Retinal pigment epithelial cell (primary cell): ENCODE results near the gene ADCYAP1R1.

Experiments
- DNase-seq: peaks from one replicate; pipeline ENCODE4 v3.0.0-alpha.2; 2010; ENCODE audit warnings: low read depth
- H3K4me3 ChIP-seq: 2 replicates; pipeline ENCODE4 v1.5.1; 2011; ENCODE audit warnings: mild to moderate bottlenecking, low read length, control low read depth, moderate library complexity
- CTCF ChIP-seq: conservative IDR thresholded peaks from 2 replicates; pipeline ENCODE4 v1.5.1; 2011; ENCODE audit warnings: low read depth, low read length, control low read depth, inconsistent platforms

Gene ADCYAP1R1

GRCh38 chr7:31100871-31101270, 48.8 kb downstream of the ADCYAP1R1 start:
- no peak overlapping the region for H3K4me3 ChIP-seq
- TF ChIP-seq CTCF, result no peak
- no peak for DNase-seq

- TF ChIP-seq CTCF, result no peak
- DNase-seq, result no peak
- no peak overlapping the region for H3K4me3 ChIP-seq
These were observed 49.4 kb downstream of the ADCYAP1R1 start for GRCh38 chr7:31101544-31101943.

- TF ChIP-seq CTCF, result no peak
- no peak for DNase-seq
- no peak overlapping the region for H3K4me3 ChIP-seq
These were observed 50.3 kb downstream of the ADCYAP1R1 start for GRCh38 chr7:31102151-31102972.

GRCh38 chr7:31102973-31103850, 51.1 kb downstream of the ADCYAP1R1 start:
- no peak for DNase-seq
- no peak for TF ChIP-seq CTCF

GRCh38 chr7:31104361-31105255, 52.5 kb downstream of the ADCYAP1R1 start:
- DNase-seq, result no peak
- H3K4me3 ChIP-seq, result no peak overlapping the region
- TF ChIP-seq CTCF, result no peak

More at GRCh38 chr7:31102973-31103850, 51.1 kb downstream of the ADCYAP1R1 start:
- H3K4me3 ChIP-seq, result no peak overlapping the region

- TF ChIP-seq CTCF, result no peak
- H3K4me3 ChIP-seq, result no peak overlapping the region
- DNase-seq, result no peak
These were observed 53.3 kb downstream of the ADCYAP1R1 start for GRCh38 chr7:31105256-31105950.
